NCI-H1436 treated with DMSO at 0.1 percent for 48 hours (cell line): ENCODE data around the gene TTC34.
A peak's percentile ranks its signal among the peaks of the same experiment; 100 is the strongest.

Experiments used
- DNase-seq: peaks from one replicate; lab custom pipeline; 2025; lab: John Stamatoyannopoulos, UW

Gene TTC34

GRCh38 chr1:2603521-2604155, 197.9 kb downstream of the TTC34 start:
- DNase-seq = no peak

DNA sequence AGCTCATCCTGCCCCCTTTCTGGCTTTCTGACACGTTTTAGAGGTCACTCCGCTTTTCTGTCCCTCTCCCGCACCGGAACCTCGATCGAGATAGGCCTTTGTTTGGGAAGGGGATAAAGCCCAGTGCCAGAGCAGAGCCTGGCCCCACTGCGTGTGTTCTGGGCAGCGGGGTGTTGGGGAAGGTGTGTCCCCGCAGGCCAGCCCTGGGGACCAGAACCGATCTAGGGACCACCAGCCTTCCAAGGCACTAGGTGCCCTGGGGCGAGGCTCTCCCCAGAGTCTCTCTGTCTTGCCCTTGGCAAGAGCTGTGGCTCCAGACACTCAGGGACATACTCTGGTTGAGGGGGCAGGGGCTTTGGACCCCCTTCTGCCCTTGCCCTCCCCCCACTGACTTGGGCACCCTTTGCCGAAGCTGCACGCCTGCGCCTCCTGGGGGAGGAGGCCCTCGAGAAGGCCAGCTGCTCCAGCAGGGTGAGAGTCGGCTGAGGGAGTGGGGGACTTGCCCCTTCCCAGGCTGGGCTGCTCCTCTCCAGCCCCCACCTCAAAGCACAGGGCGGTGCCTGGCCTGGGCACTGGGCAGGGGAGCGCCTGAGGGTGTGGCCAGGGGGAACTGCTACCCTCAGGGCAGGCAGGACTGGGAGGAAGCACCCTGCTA, 198.5 kb downstream of the TTC34 start:
- DNase-seq = no peak

DNA sequence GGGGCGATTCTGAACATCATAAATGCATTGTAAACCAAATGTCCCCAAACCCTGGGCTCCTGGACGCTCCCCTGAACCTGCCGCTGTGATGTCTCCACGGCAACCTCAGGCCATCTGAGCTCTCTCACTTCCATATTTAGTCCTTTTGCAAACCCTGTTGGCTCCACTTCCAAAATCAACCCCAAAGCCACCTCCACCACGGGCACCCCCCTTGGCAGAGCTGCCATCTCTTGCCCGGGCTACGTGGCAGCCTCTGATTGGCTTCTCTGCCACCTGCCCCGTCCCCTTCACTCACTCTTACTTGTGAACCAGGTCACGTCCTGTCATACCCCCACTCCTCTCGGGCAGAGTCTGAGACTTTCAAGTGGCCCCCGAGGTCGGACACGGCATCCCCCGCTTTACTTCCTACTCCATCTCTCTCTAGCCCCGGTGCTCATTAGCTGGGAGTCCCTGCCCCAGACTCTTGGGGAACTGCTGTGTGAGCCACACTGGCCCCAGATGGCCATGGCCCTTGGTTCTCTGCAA, 199.1 kb downstream of the TTC34 start:
- DNase-seq = no peak

GRCh38 chr1:2601721-2602303, 199.7 kb downstream of the TTC34 start:
- no peak for DNase-seq

GRCh38 chr1:2598329-2598931, 203.1 kb downstream of the TTC34 start:
- no peak for DNase-seq

DNA sequence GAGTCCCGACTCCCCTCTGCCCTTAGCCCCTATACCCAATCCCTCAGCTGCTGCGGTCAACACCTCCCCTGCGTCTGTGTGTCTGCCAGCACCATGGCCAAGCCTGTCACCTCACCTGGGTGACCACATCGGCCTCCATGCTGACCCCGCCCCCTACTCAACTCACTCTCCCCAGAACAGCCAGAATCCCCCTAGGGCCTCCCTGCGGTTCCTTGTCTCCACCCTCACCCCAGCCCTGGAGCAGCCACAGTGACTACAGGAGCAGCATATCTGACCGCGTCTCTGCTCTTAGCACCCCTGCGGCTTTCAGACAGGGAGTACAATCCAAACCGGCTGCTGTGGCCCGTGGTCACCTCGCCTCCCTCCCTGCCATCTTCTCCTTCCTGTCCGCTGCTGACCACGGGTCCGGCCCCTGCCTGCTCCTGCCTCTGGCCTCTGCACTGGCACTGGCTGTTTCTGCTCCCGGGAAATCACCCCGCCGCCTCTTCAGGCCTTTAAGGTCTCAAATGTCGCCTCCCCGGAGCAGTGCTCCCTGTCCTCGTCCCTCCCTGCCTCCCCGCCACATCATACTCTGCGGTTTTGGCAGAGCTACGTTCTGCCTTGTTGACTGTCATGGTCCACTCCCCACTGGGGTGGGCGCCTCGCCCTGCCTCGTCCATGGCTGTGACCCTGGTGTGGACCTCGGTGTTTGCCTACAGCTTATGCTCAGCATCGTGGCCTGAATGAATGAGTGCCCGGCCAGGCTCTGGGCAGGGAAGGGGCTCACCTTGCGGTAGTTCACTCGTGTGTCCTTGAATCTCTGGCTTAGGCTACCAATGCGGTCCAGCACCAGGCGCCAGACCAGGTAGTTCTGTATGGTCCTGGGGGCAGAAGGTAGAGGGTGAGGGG, 203.8 kb downstream of the TTC34 start:
- no peak for DNase-seq

GRCh38 chr1:2596530-2597333, 204.8 kb downstream of the TTC34 start:
- peak; percentile 28 for DNase-seq

DNA sequence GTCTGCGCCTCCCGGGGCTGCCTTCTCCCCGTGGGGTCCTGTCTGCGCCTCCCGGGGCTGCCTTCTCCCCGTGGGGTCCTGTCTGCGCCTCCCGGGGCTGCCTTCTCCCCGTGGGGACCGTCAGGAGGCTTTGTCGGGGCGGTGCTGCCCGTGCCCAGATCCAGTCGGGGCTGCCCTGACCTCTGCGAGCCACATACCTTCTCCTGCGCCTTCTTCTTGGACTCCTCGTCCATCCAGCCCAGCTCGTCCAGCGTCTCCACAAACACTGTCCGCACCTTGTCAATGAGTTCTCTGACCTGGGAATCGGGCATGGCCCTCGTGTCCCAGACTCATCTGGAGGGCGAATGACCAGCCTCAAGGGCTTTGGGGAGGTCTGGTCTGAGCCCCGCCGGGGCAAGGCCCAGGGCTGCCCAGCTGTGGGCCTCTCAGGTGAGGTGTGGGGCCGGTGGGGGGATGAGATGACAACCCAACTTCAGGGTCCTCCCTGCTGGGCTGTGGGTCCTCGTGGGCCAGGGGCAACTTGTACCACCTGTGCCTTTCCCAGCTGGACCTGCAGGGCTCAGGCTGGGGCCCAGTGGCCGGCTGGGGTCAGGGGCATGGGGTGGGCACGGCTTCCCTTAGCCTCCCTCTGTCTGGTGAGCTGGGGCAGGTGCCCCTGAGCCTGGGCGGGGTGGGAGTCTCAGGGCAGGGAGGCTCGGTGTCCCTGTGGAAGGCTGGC, 205.5 kb downstream of the TTC34 start:
- DNase-seq = no peak

DNA sequence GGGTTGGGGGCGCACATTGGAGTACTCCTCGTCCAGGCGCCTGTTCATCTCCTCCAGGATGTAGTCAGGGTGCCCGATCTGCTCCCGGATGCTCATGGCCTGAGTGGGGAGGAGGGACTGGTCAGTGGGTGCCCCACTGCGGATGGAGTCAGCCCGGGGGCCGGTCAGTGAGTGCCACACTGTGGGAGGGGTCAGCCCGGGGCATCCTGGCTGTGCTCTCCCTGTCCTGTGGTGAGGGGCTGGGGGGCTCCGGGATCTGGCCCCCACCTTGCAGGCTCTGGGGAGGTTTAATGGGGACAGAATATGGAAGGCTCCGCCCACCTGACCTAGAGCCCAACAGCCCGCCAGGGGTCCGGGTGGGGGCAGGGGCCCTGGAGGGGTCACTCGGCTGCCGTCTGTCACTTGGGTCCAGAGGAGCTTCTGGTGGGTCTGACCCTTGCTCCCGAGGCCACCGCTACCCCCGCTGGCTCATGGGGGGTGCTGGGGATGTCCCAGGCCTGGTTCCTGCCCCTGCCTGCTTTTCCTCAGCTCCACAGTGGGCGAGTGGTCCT, 206.2 kb downstream of the TTC34 start:
- DNase-seq = no peak

- DNase-seq = no peak
These were observed 206.8 kb downstream of the TTC34 start for GRCh38 chr1:2594641-2595131.

DNA sequence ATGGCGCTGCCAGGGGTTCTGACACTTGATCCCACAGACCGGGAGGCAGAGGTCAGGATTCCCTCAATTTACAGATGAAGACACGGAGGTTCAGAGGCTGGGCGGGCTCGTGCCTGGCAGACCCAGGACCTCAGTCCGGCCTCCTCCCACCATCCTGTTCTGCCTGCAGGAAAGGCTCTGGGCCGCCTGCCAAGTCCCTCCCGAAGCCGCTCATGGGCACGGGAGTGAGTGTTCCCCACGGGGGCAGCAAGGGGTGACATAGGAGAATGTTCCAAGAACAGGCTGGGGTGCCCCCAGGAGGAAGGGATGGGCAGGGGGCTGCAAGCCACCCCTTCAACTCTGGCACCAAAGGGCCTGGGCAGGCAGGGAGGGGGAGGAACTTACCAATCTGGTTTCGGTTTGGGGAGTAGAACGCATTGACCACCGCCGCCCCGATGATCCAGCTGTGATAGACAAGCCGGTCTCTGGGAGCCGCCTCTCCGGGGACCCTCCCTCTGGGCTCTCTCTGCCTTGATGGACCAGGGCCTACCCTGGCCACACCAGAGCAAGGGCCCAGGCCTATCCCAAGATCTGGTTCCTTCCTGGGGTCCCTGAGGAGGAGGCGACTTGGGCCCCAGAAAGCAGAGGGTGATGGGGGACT, 207.4 kb downstream of the TTC34 start:
- DNase-seq = no peak

GRCh38 chr1:2593251-2593878, 208.1 kb downstream of the TTC34 start:
- DNase-seq = no peak

- no peak for DNase-seq
These were observed 208.8 kb downstream of the TTC34 start for GRCh38 chr1:2592672-2593071.

GRCh38 chr1:2591581-2592261, 209.8 kb downstream of the TTC34 start:
- no peak for DNase-seq

DNA sequence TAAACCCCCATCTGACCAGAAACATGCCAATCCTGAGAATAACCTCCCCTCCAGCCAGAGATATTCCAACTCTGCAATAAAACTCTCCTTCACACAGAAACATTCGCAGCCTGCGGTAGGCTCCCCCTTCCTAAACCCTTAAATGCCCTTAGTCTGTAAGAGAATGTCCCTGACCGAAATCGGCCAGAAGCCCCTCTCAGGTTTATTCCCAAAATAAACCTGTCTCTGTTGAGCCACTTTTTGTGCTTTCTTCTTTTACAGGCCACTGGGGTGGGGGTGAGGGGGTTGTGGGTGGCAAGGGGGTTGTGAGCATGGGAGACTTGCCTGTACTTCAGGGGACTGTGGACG, 210.3 kb downstream of the TTC34 start:
- no peak for DNase-seq

DNA sequence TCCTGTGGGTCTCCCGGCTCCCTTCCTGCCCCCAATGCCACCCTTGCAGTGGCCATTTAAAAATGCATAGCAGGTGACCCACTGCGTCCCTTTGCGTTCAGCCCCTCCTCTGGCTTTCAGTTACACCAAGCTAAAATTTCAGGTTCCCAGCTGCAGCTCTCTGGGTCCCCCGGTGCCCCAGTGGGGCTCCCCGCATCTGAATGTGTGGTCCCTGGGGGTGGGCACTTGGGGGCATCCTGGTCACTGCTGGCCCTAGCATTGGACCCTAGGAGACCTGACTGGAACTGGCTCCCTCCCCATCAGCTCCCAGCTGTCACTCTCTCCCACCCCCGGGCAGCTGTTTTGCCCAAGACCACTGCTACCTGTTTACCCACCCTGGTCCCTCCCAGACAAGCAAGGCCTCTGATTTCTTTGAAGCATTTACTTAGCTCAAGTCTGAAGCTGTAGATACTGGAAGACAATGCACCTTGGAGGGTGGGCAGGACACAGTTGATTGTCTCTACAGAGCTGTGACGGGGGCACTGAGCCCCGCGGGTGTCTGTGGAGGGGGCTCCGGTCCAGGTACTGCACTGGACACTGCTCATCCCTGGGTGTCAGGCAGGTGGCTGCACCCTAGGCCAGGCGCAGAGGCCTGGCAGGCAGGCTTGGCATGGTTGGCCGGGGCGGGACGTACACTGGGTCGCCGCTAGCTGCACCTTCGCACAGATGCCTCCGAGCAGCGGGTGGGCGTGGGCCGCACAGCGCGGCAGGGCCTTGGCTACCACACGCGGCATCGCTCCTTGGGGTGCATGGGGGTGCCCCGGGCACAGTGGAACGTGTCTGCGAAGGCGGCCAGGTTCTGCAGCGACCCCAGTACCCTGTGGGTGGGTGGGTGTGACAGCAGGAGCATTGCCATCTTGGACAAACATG, 211.0 kb downstream of the TTC34 start:
- no peak for DNase-seq
